WTC11 (cell line): Measurements from ENCODE around the gene VPS25. TPM values are rescaled to one million over a fixed set of nuclear protein-coding genes. Genes with fewer than 3 reads are reported as not detected.

Experiments
- ATAC-seq: fragments of 200-7000 bp; cut with Tn5 transposase; 2 replicates; pipeline ENCODE4 v1.10.0; 2021; ENCODE audit warnings: mild to moderate bottlenecking, moderate library complexity
- CTCF ChIA-PET: fragments of 300-600 bp; sonication (Branson Sonifier 250); formaldehyde crosslinking; loops from one replicate; lab custom pipeline; 2021; ENCODE audit warnings: antibody characterized with exemption; lab: Charles Lee
- POLR2A ChIA-PET: fragments of 350-600 bp; sonication (Branson Sonifier 250); formaldehyde crosslinking; loops from one replicate; lab custom pipeline; 2021; ENCODE audit warnings: antibody characterized with exemption; lab: Charles Lee
- DNase-seq: peaks from one replicate; pipeline ENCODE4 v3.0.0; 2021; ENCODE audit warnings: low spot score
- H3K27ac Mint-ChIP-seq: 2 replicates; pipeline ENCODE4 v1.8.0; 2021; ENCODE audit warnings: mixed read lengths
- H3K27me3 Mint-ChIP-seq: 2 replicates; pipeline ENCODE4 v1.8.0; 2021; ENCODE audit warnings: low read depth, mild to moderate bottlenecking, moderate library complexity, mixed read lengths
- H3K36me3 Mint-ChIP-seq: 2 replicates; pipeline ENCODE4 v1.8.0; 2021; ENCODE audit warnings: mixed read lengths
- H3K4me1 Mint-ChIP-seq: 2 replicates; pipeline ENCODE4 v1.8.0; 2022; ENCODE audit warnings: mixed read lengths
- H3K4me3 Mint-ChIP-seq: 2 replicates; pipeline ENCODE4 v1.8.0; 2021; ENCODE audit warnings: mild to moderate bottlenecking, moderate library complexity, mixed read lengths
- H3K9me3 Mint-ChIP-seq: 2 replicates; pipeline ENCODE4 v1.8.0; 2021; ENCODE audit warnings: mixed read lengths
- AFF4 ChIP-seq: sonication (generic); formaldehyde crosslinking; IDR thresholded peaks from 2 replicates; pipeline ENCODE4 v1.8.1; 2023; ENCODE audit warnings: mild to moderate bottlenecking, missing genetic modification reagents, borderline replicate concordance
- ATF3 ChIP-seq: sonication (generic); formaldehyde crosslinking; conservative IDR thresholded peaks from 2 replicates; pipeline ENCODE4 v1.8.1; 2022; ENCODE audit warnings: mild to moderate bottlenecking, missing genetic modification reagents
- CREB1 ChIP-seq: sonication (generic); formaldehyde crosslinking; IDR thresholded peaks from 2 replicates; pipeline ENCODE4 v1.8.0; 2023; ENCODE audit warnings: mild to moderate bottlenecking, missing genetic modification reagents
- E2F4 ChIP-seq: sonication (generic); formaldehyde crosslinking; IDR thresholded peaks from 2 replicates; pipeline ENCODE4 v1.8.1; 2022; ENCODE audit warnings: low read depth, mild to moderate bottlenecking, moderate library complexity, missing genetic modification reagents, borderline replicate concordance
- EMX1 ChIP-seq: fragments of 250-450 bp; sonication (Bioruptor Pico); IDR thresholded peaks from 2 replicates; pipeline ENCODE4 v1.8.0; 2021; ENCODE audit warnings: mild to moderate bottlenecking
- ETV6 ChIP-seq: sonication (generic); formaldehyde crosslinking; IDR thresholded peaks from 2 replicates; pipeline ENCODE4 v1.8.1; 2022; ENCODE audit warnings: mild to moderate bottlenecking, missing genetic modification reagents
- FOXP1 ChIP-seq: sonication (generic); formaldehyde crosslinking; IDR thresholded peaks from 2 replicates; pipeline ENCODE4 v1.8.0; 2022; ENCODE audit warnings: missing genetic modification reagents, mild to moderate bottlenecking, moderate library complexity, borderline replicate concordance
- GRHL2 ChIP-seq: fragments of 250-450 bp; sonication (Bioruptor Pico); IDR thresholded peaks from 2 replicates; pipeline ENCODE4 v1.8.0; 2022; ENCODE audit warnings: mild to moderate bottlenecking, moderate library complexity; ENCODE audit not compliant: insufficient replicate concordance, severe bottlenecking
- HMGA2 ChIP-seq: fragments of 250-450 bp; sonication (Bioruptor Pico); IDR thresholded peaks from 2 replicates; pipeline ENCODE4 v1.4.0; 2021; ENCODE audit warnings: mild to moderate bottlenecking, moderate library complexity
- HMGXB4 ChIP-seq: sonication (generic); formaldehyde crosslinking; IDR thresholded peaks from 2 replicates; pipeline ENCODE4 v1.8.1; 2023; ENCODE audit warnings: mild to moderate bottlenecking, moderate library complexity, missing genetic modification reagents
- JAZF1 ChIP-seq: fragments of 250-450 bp; sonication (Bioruptor Pico); IDR thresholded peaks from 2 replicates; pipeline ENCODE4 v1.9.0; 2021; ENCODE audit warnings: moderate library complexity, mild to moderate bottlenecking, inconsistent platforms
- MAX ChIP-seq: sonication (generic); formaldehyde crosslinking; IDR thresholded peaks from 2 replicates; pipeline ENCODE4 v1.8.0; 2022; ENCODE audit warnings: mild to moderate bottlenecking, missing genetic modification reagents
- MXD4 ChIP-seq: fragments of 250-450 bp; sonication (Bioruptor Pico); IDR thresholded peaks from 2 replicates; pipeline ENCODE4 v1.8.0; 2021; ENCODE audit warnings: mild to moderate bottlenecking, moderate library complexity, borderline replicate concordance
- MYBL2 ChIP-seq: sonication (generic); formaldehyde crosslinking; IDR thresholded peaks from 2 replicates; pipeline ENCODE4 v1.8.1; 2023; ENCODE audit warnings: mild to moderate bottlenecking, moderate library complexity, missing genetic modification reagents
- NFE2L1 ChIP-seq: sonication (generic); formaldehyde crosslinking; IDR thresholded peaks from 2 replicates; pipeline ENCODE4 v1.8.1; 2023; ENCODE audit warnings: missing genetic modification reagents
- NR1H2 ChIP-seq: sonication (generic); formaldehyde crosslinking; IDR thresholded peaks from 2 replicates; pipeline ENCODE4 v1.9.0; 2021; ENCODE audit warnings: mild to moderate bottlenecking, moderate library complexity, missing genetic modification reagents
- RELA ChIP-seq: sonication (generic); formaldehyde crosslinking; IDR thresholded peaks from 2 replicates; pipeline ENCODE4 v1.8.1; 2022; ENCODE audit warnings: missing genetic modification reagents, mild to moderate bottlenecking, borderline replicate concordance
- TEAD4 ChIP-seq: sonication (generic); formaldehyde crosslinking; IDR thresholded peaks from 2 replicates; pipeline ENCODE4 v1.8.0; 2022; ENCODE audit warnings: mild to moderate bottlenecking, missing genetic modification reagents
- TP53 ChIP-seq: sonication (generic); formaldehyde crosslinking; IDR thresholded peaks from 2 replicates; pipeline ENCODE4 v1.8.1; 2023; ENCODE audit warnings: mild to moderate bottlenecking, missing genetic modification reagents
- USF2 ChIP-seq: sonication (generic); formaldehyde crosslinking; IDR thresholded peaks from 2 replicates; pipeline ENCODE4 v1.8.1; 2023; ENCODE audit warnings: mild to moderate bottlenecking, missing genetic modification reagents, moderate library complexity
- ZNF138 ChIP-seq: sonication (generic); formaldehyde crosslinking; conservative IDR thresholded peaks from 2 replicates; pipeline ENCODE4 v1.8.1; 2022; ENCODE audit warnings: mild to moderate bottlenecking, moderate library complexity, missing genetic modification reagents
- ZNF263 ChIP-seq: sonication (generic); formaldehyde crosslinking; IDR thresholded peaks from 2 replicates; pipeline ENCODE4 v1.8.1; 2022; ENCODE audit warnings: low read depth, mild to moderate bottlenecking, moderate library complexity, missing genetic modification reagents
- ZNF317 ChIP-seq: sonication (generic); formaldehyde crosslinking; IDR thresholded peaks from 2 replicates; pipeline ENCODE4 v1.8.1; 2023; ENCODE audit warnings: low read depth, mild to moderate bottlenecking, moderate library complexity, missing genetic modification reagents, borderline replicate concordance
- ZNF396 ChIP-seq: fragments of 250-450 bp; sonication (Bioruptor Pico); IDR thresholded peaks from 2 replicates; pipeline ENCODE4 v1.8.0; 2021; ENCODE audit warnings: mild to moderate bottlenecking, moderate library complexity, borderline replicate concordance
- ZNF425 ChIP-seq: fragments of 250-450 bp; sonication (Bioruptor Pico); conservative IDR thresholded peaks from 2 replicates; pipeline ENCODE4 v1.9.0; 2021; ENCODE audit warnings: mild to moderate bottlenecking
- ZNF671 ChIP-seq: fragments of 250-450 bp; sonication (Bioruptor Pico); IDR thresholded peaks from 2 replicates; pipeline ENCODE4 v1.8.0; 2021; ENCODE audit warnings: mild to moderate bottlenecking
- total RNA-seq: library from RNA; stranded (reverse); gene quantifications from 3 replicates; pipeline ENCODE4 v1.2.3, GENCODE V29; 2021

VPS25 gene
- total RNA-seq, 1 experiment from 2014 or later: 98.6 TPM

- no peak overlapping the region for H3K4me3 Mint-ChIP-seq
- H3K27me3 Mint-ChIP-seq: peaks cover 29% of the 10 kb centered on the region
- no peak overlapping the region for H3K27ac Mint-ChIP-seq
- peaks cover 25% of the 10 kb centered on the region for H3K4me1 Mint-ChIP-seq
- ChIA-PET CTCF (no interaction called here), POLR2A (no interaction called here)
- no peak for ATAC-seq
- H3K36me3 Mint-ChIP-seq: peaks cover 30% of the 10 kb centered on the region
- no peaks in the 10 kb centered on the region for H3K9me3 Mint-ChIP-seq
- no peak for DNase-seq
- no peak for TF ChIP-seq MAX (CRISPR knock-in tag)
- no peak for TF ChIP-seq NR1H2 (CRISPR knock-in tag)
- TF ChIP-seq ZNF138: no peak
- no peak for TF ChIP-seq CREB1 (CRISPR knock-in tag)
- no peak for TF ChIP-seq MXD4 (CRISPR knock-in tag)
- TF ChIP-seq NFE2L1 (CRISPR knock-in tag): no peak
- no peak for TF ChIP-seq ZNF317 (CRISPR knock-in tag)
- no peak for TF ChIP-seq FOXP1 (CRISPR knock-in tag)
- no peak for TF ChIP-seq EMX1
- TF ChIP-seq ETV6 (CRISPR knock-in tag): no peak
- no peak for TF ChIP-seq USF2
- TF ChIP-seq GRHL2 (CRISPR knock-in tag): no peak
- no peak for TF ChIP-seq ZNF396
- TF ChIP-seq TEAD4 (CRISPR knock-in tag): no peak
- TF ChIP-seq ZNF671 (CRISPR knock-in tag): no peak
Observed at GRCh38 chr17:42778570-42778969, 5.3 kb downstream of the VPS25 start.

- ChIA-PET CTCF (interaction anchor here (1.5 to 4.5 kb wide), 5 partner anchors 16 to 201 kb away, joined by 6 to 39 read pairs (median 10); partner anchors contain the start of genes BECN1, CCR10 and RAMP2), POLR2A (interaction anchor here (1.5 kb wide), 1 partner anchor 45 kb away, joined by 7 read pairs; the partner anchor contains the start of gene BECN1)
- Mint-ChIP-seq H3K4me1 (peaks cover 20% of the 10 kb centered on the region), H3K27ac (peak overlapping the region; percentile 54), H3K27me3 (peaks cover 35% of the 10 kb centered on the region), H3K9me3 (no peaks in the 10 kb centered on the region), H3K4me3 (peak overlapping the region; percentile 69), H3K36me3 (peaks cover 30% of the 10 kb centered on the region)
- DNase-seq (no peak), ATAC-seq (peak; percentile 40; the same call in 1 of the 2 replicates)
- TF ChIP-seq ZNF263 (CRISPR knock-in tag): no peak
- no peak for TF ChIP-seq RELA (CRISPR knock-in tag)
- no peak for TF ChIP-seq E2F4
- no peak for TF ChIP-seq JAZF1
- no peak for TF ChIP-seq ATF3 (CRISPR knock-in tag)
- TF ChIP-seq MYBL2 (CRISPR knock-in tag): no peak
- TF ChIP-seq AFF4 (CRISPR knock-in tag): no peak
- no peak for TF ChIP-seq HMGA2 (CRISPR knock-in tag)
- TF ChIP-seq ZNF425: no peak
- TF ChIP-seq TP53 (CRISPR knock-in tag): no peak
- no peak for TF ChIP-seq HMGXB4
- TF ChIP-seq ZNF671 (CRISPR knock-in tag): no peak
Observed at GRCh38 chr17:42779304-42779935, 6.2 kb downstream of the VPS25 start.
